Measurements from ENCODE around the gene SLC22A23.

The SLC22A23 gene

GRCh38 chr6:3305831-3306230 lies 151.0 kb downstream of the SLC22A23 start:
- Histone ChIP-seq H3K4me1 (ENCODE audit: control insufficient read depth, insufficient read depth, low read length) (no peaks in the 10 kb centered on the region), H3K27ac (ENCODE audit: low read depth, low read length) (no peak overlapping the region), H3K27me3 (ENCODE audit: control insufficient read depth, insufficient read depth, low read length) (no peaks in the 10 kb centered on the region), H3K36me3 (ENCODE audit: control insufficient read depth, insufficient read depth, low read length) (peaks cover 4% of the 10 kb centered on the region), H3K4me3 (ENCODE audit: low read length) (no peak overlapping the region), H3K9ac (ENCODE audit: low read length) (no peak overlapping the region)

GRCh38 chr6:3305216-3305565 lies 151.7 kb downstream of the SLC22A23 start:
- peaks cover 4% of the 10 kb centered on the region for H3K36me3 ChIP-seq (ENCODE audit: control insufficient read depth, insufficient read depth, low read length)
- no peak overlapping the region for H3K27ac ChIP-seq (ENCODE audit: low read depth, low read length)
- no peak overlapping the region for H3K4me3 ChIP-seq (ENCODE audit: low read length)
- H3K4me1 ChIP-seq (ENCODE audit: control insufficient read depth, insufficient read depth, low read length), result no peaks in the 10 kb centered on the region
- H3K9ac ChIP-seq (ENCODE audit: low read length), result no peak overlapping the region
- no peaks in the 10 kb centered on the region for H3K27me3 ChIP-seq (ENCODE audit: control insufficient read depth, insufficient read depth, low read length)

DNA sequence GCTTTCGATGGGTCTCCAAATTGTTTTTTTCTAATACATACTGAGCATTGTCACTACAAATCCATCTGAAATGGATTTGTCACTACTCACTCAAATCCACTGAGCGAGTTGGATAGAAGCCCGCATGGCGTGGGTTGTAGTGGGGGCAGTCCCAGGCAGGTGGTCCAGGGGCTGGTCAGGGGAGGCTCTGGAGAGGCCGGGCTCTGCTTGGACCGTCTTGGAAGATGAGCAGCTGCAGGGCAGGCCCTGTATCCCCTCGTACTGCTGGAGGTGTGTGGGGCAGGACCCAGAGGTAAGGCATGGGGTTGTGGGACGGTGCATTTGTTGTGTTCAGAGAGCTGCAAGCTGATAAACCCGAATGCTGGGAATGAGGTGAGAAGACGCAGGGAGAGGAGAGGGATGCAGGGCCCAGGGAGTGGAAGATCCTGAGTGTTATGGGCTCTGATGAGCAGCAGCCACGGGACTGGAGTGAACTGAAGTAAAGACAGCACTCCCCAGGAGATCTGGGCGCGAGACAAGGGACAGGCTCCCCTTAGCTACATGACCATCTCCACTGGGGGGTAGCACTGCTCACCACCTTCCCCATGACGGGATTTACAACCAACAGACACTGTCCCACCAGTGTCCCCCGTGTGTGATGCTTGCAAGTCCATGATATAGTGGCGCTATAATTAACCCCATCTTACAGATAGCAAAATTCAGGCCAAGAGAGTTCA lies 152.2 kb downstream of the SLC22A23 start:
- Histone ChIP-seq H3K27me3 (ENCODE audit: control insufficient read depth, insufficient read depth, low read length) (no peaks in the 10 kb centered on the region), H3K4me3 (ENCODE audit: low read length) (no peak overlapping the region), H3K4me1 (ENCODE audit: control insufficient read depth, insufficient read depth, low read length) (no peaks in the 10 kb centered on the region), H3K27ac (ENCODE audit: low read depth, low read length) (no peak overlapping the region), H3K9ac (ENCODE audit: low read length) (no peak overlapping the region), H3K36me3 (ENCODE audit: control insufficient read depth, insufficient read depth, low read length) (peaks cover 4% of the 10 kb centered on the region)

DNA sequence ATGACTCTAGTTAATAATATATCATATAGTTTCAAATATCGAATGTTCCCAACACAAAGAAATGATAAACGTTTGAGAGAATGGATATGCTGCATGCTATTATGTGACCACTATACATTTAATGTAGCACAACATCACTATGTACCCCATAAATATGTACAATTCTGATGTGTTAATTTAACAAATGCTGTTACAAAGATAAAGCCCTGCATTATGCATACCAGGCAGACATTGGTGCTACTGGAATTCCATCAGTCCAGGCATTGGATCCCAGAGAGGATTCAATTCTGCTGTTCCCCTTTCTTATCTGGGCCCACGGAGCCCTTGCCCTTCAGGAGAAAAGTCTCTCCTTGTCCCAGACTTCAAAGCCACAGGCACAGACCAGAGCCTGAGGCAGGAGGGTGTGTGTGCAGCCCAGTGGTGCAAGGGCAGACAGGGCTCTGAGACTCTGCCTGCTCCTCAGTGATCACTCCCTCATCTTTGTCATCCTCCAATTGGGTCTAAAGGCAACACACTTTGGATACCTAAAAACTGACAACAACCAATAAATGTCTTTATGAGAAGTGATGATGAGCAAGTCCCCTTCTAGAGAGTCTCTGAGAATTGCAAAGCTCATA lies 152.9 kb downstream of the SLC22A23 start:
- no peak overlapping the region for H3K4me3 ChIP-seq (ENCODE audit: low read length)
- H3K4me1 ChIP-seq (ENCODE audit: control insufficient read depth, insufficient read depth, low read length), result no peaks in the 10 kb centered on the region
- H3K9ac ChIP-seq (ENCODE audit: low read length), result no peak overlapping the region
- H3K27ac ChIP-seq (ENCODE audit: low read depth, low read length), result no peak overlapping the region
- H3K27me3 ChIP-seq (ENCODE audit: control insufficient read depth, insufficient read depth, low read length), result no peaks in the 10 kb centered on the region
- peaks cover 4% of the 10 kb centered on the region for H3K36me3 ChIP-seq (ENCODE audit: control insufficient read depth, insufficient read depth, low read length)

- Histone ChIP-seq H3K27ac (ENCODE audit: low read depth, low read length) (no peak overlapping the region), H3K36me3 (ENCODE audit: control insufficient read depth, insufficient read depth, low read length) (peaks cover 6% of the 10 kb centered on the region), H3K4me3 (ENCODE audit: low read length) (no peak overlapping the region), H3K27me3 (ENCODE audit: control insufficient read depth, insufficient read depth, low read length) (no peaks in the 10 kb centered on the region), H3K4me1 (ENCODE audit: control insufficient read depth, insufficient read depth, low read length) (no peaks in the 10 kb centered on the region), H3K9ac (ENCODE audit: low read length) (no peak overlapping the region)
Observed at GRCh38 chr6:3301506-3301905, 155.3 kb downstream of the SLC22A23 start.

DNA sequence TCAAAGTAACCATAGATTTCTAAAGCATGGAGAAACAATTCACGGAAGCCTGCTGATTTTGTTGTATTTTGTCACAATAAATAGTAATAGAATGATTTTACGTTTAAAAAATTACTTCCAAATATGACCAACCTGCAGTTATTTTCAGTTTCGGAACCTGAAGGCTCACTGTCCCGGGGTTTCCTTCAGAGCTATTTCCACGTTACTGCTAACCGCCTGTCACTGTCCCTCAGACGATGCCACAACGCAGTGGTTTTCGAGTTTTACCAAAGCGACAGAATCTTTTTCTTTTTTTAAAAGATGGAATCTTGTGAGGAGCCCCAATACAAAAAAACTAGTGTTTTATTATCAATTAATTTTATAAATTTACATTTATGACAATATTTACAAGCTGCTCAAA lies 157.6 kb downstream of the SLC22A23 start:
- Histone ChIP-seq H3K27ac (ENCODE audit: low read depth, low read length) (no peak overlapping the region), H3K9ac (ENCODE audit: low read length) (no peak overlapping the region), H3K4me1 (ENCODE audit: control insufficient read depth, insufficient read depth, low read length) (no peaks in the 10 kb centered on the region), H3K4me3 (ENCODE audit: low read length) (no peak overlapping the region), H3K27me3 (ENCODE audit: control insufficient read depth, insufficient read depth, low read length) (no peaks in the 10 kb centered on the region), H3K36me3 (ENCODE audit: control insufficient read depth, insufficient read depth, low read length) (peaks cover 12% of the 10 kb centered on the region)

- H3K27me3 ChIP-seq (ENCODE audit: control insufficient read depth, insufficient read depth, low read length), result no peaks in the 10 kb centered on the region
Observed at GRCh38 chr6:3297909-3298308, 158.9 kb downstream of the SLC22A23 start.

GRCh38 chr6:3297006-3297405 lies 159.8 kb downstream of the SLC22A23 start:
- Histone ChIP-seq H3K27me3 (ENCODE audit: control insufficient read depth, insufficient read depth, low read length) (no peaks in the 10 kb centered on the region), H3K27ac (ENCODE audit: low read depth, low read length) (no peak overlapping the region), H3K36me3 (ENCODE audit: control insufficient read depth, insufficient read depth, low read length) (peaks cover 13% of the 10 kb centered on the region), H3K4me1 (ENCODE audit: control insufficient read depth, insufficient read depth, low read length) (no peaks in the 10 kb centered on the region), H3K4me3 (ENCODE audit: low read length) (no peak overlapping the region), H3K9ac (ENCODE audit: low read length) (no peak overlapping the region)

More at GRCh38 chr6:3297909-3298308, 158.9 kb downstream of the SLC22A23 start:
- H3K27ac ChIP-seq (ENCODE audit: low read depth, low read length), result no peak overlapping the region
- H3K4me1 ChIP-seq (ENCODE audit: control insufficient read depth, insufficient read depth, low read length), result no peaks in the 10 kb centered on the region
- H3K4me3 ChIP-seq (ENCODE audit: low read length), result no peak overlapping the region
- H3K36me3 ChIP-seq (ENCODE audit: control insufficient read depth, insufficient read depth, low read length), result peaks cover 10% of the 10 kb centered on the region
- H3K9ac ChIP-seq (ENCODE audit: low read length), result no peak overlapping the region

DNA sequence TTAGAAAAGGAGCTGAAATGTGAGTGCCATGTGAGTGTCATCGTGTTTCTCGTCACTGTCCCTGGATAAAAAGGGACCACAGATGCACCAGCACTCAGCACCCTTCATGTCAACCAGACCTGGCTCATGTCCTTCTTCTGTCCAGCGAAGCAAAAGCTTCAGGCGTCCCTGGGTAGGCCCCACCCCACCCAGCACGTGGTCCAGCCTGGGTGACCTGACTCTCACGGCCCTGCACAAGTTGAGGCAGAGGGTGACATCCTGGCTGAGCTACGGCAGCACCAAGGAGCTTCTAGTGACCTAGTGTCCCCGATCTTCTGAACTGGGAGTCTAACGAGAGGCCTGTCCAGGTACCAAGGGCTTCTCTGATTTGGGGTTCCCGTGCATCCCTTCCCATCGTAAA lies 160.3 kb downstream of the SLC22A23 start:
- H3K9ac ChIP-seq (ENCODE audit: low read length), result no peak overlapping the region
- no peaks in the 10 kb centered on the region for H3K4me1 ChIP-seq (ENCODE audit: control insufficient read depth, insufficient read depth, low read length)
- peaks cover 15% of the 10 kb centered on the region for H3K36me3 ChIP-seq (ENCODE audit: control insufficient read depth, insufficient read depth, low read length)
- no peaks in the 10 kb centered on the region for H3K27me3 ChIP-seq (ENCODE audit: control insufficient read depth, insufficient read depth, low read length)
- H3K27ac ChIP-seq (ENCODE audit: low read depth, low read length), result no peak overlapping the region
- H3K4me3 ChIP-seq (ENCODE audit: low read length), result no peak overlapping the region

GRCh38 chr6:3296078-3296477 lies 160.8 kb downstream of the SLC22A23 start:
- no peak overlapping the region for H3K27ac ChIP-seq (ENCODE audit: low read depth, low read length)
- H3K4me3 ChIP-seq (ENCODE audit: low read length), result no peak overlapping the region
- no peaks in the 10 kb centered on the region for H3K27me3 ChIP-seq (ENCODE audit: control insufficient read depth, insufficient read depth, low read length)
- peaks cover 15% of the 10 kb centered on the region for H3K36me3 ChIP-seq (ENCODE audit: control insufficient read depth, insufficient read depth, low read length)
- H3K9ac ChIP-seq (ENCODE audit: low read length), result no peak overlapping the region
- H3K4me1 ChIP-seq (ENCODE audit: control insufficient read depth, insufficient read depth, low read length), result no peaks in the 10 kb centered on the region

DNA sequence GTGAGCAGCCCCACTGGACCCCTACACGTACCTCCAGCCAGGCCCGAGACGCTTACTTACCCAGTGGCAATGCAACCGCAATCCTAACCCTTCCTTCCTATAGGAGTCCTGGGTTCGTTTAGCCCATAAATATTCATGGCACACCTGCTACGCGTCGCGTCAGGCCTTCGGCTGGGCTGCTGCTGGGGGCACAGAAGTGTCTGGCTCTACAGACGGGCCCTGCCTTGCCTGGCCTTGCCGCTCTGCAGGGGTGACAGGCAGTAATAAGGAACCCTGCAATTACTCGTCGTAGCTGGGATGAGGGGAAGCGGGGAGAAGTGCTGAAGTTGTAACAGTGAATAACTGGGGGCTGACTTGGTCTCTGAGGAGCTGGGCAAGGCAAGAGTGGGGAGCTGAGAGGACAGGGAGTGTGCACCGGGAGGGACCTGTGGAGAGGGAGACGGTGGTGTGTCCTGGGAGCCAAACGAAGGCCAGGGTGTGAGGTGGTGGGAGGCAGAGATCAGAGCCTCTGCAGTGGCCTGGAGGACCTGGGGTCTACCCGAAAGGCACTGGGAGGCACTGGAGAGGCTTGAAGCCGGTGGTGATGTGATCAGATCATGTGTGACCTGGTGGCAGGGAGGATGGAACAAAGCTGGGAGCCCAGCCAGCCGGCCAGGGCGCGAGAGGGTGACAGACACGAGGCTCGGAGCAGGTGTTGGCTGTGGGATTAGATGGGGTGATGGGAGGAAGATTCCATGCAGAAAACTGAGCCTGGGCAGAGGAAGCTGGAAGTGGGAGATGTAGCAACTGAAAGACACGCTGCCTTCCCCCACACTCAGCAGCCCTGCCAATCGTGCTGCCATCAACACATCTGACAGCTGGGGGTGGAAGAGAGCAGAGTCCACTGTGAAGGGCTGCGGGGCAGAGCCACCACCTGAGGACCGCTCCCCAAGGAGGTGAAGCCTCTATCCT lies 161.7 kb downstream of the SLC22A23 start:
- Histone ChIP-seq H3K36me3 (ENCODE audit: control insufficient read depth, insufficient read depth, low read length) (peaks cover 15% of the 10 kb centered on the region), H3K27me3 (ENCODE audit: control insufficient read depth, insufficient read depth, low read length) (no peaks in the 10 kb centered on the region), H3K4me1 (ENCODE audit: control insufficient read depth, insufficient read depth, low read length) (no peaks in the 10 kb centered on the region), H3K27ac (ENCODE audit: low read depth, low read length) (no peak overlapping the region), H3K4me3 (ENCODE audit: low read length) (no peak overlapping the region), H3K9ac (ENCODE audit: low read length) (no peak overlapping the region)

DNA sequence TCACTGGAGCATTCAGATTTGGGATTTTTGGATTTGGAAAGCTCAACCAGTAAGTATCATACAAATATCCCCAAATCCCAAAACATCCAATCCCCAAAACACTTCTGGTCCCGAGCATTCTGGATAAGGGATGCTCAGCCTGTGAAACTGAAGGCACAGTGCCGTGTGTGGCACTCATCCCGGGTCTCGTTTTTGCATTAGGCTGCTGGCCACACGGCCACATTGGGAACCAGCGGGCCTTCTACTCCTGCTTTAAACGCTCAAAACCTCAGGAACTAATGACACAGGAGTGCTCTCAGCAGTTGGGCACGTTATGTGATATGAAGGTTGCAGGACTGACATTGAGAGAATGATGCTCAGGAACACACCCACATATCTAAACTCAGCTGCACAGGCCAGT lies 162.5 kb downstream of the SLC22A23 start:
- peaks cover 15% of the 10 kb centered on the region for H3K36me3 ChIP-seq (ENCODE audit: control insufficient read depth, insufficient read depth, low read length)

More for the DNA sequence above, 162.5 kb downstream of the SLC22A23 start:
- no peaks in the 10 kb centered on the region for H3K4me1 ChIP-seq (ENCODE audit: control insufficient read depth, insufficient read depth, low read length)
- H3K27ac ChIP-seq (ENCODE audit: low read depth, low read length), result no peak overlapping the region
- no peak overlapping the region for H3K9ac ChIP-seq (ENCODE audit: low read length)
- no peak overlapping the region for H3K4me3 ChIP-seq (ENCODE audit: low read length)
- no peaks in the 10 kb centered on the region for H3K27me3 ChIP-seq (ENCODE audit: control insufficient read depth, insufficient read depth, low read length)

Data from rectal smooth muscle tissue (tissue), 1 donor.